AG09309 (cell line): ENCODE data around the gene TMEM271.

Source experiments
- DNase-seq: peaks from one replicate; pipeline ENCODE4 v3.0.0-alpha.2; 2010; ENCODE audit warnings: low read depth
- H3K4me3 ChIP-seq: 2 replicates; pipeline ENCODE4 v1.5.1; 2011; ENCODE audit warnings: mild to moderate bottlenecking, low read depth, low read length, moderate library complexity; ENCODE audit not compliant: control insufficient read depth
- CTCF ChIP-seq: IDR thresholded peaks from 2 replicates; pipeline ENCODE4 v1.5.1; 2011; ENCODE audit warnings: mild to moderate bottlenecking, low read depth, low read length, inconsistent platforms; ENCODE audit not compliant: insufficient read depth, control insufficient read depth; ENCODE audit errors: missing control alignments

TMEM271 gene

DNA sequence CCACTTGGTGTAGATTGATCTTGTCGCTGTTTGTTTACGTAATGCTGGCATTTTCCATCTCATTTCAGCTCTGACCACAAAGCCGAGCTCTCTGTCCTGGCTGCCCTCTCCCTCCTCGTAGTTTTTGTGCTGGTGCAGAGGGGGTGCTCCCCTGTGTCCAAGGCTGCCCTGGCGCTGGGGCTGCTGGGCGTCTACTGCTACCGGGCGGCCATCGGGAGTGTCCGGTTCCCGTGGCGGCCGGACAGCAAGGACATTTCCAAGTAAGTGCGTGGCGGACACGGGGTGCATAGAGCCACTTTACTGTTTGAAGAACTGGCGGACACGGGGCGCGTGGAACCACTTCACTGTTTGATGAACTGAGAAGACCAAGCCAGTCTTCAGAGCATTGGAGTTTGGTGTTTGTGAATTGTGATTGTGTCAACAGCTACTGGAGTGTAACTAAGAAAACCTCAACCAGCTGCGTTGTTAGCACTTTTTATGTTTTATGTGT lies 49.1 kb downstream of the TMEM271 start:
- H3K4me3 ChIP-seq, result no peak overlapping the region
- TF ChIP-seq CTCF, result no peak
- DNase-seq, result no peak

- no peak overlapping the region for H3K4me3 ChIP-seq
- no peak for DNase-seq
- no peak for TF ChIP-seq CTCF
Measured at GRCh38 chr4:526189-526909, 49.7 kb downstream of the TMEM271 start.

GRCh38 chr4:525660-526059 lies 50.4 kb downstream of the TMEM271 start:
- H3K4me3 ChIP-seq, result no peak overlapping the region
- no peak for TF ChIP-seq CTCF
- DNase-seq, result no peak

- no peak overlapping the region for H3K4me3 ChIP-seq
- DNase-seq, result no peak
- no peak for TF ChIP-seq CTCF
Measured at GRCh38 chr4:524196-524595, 51.9 kb downstream of the TMEM271 start.
